ENCODE measurements around the gene SLC25A2.
"Not testable (repeated sequence)": the region's sequence is repeated elsewhere in the genome, so short reads cannot be mapped to it uniquely, and the experiment has no call there.

Gene SLC25A2

DNA sequence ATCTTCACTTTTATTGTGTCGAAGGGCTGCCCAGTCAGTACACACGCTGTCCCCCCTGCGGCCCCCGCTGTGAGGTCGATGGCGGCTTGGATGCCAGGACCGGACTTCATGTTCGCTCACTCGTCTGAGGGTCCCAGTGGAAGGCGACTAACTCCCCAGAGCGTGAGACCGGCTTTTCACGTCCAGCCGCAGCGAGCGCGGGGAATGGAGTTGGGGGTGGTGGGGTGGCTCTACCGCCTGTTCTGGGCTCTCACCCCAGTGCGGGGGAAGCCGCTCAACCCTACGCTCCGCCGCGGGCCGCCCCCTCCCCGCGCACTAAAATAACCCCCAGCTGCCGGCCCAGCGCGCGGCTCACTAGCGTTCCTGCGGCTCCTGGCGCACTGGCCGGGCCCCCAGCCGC lies at the start of gene SLC25A2:
Gene SLC25A2 (minus strand): TSS at position 294 of the 400 bp plus-strand sequence. CDS start 184 bp downstream, at position 110.
- no peaks in the 10 kb centered on the region for H3K27me3 ChIP-seq (replicated peaks; ENCODE audit: control insufficient read depth, insufficient read depth, low read length)
- peaks cover 70% of the 10 kb centered on the region for H3K9me3 ChIP-seq (ENCODE audit: control insufficient read depth, low read length)
- H3K9ac ChIP-seq (ENCODE audit: low read length), result no peak within 1 kb of the TSS
- no peak for DNase-seq (ENCODE audit: low read depth)
- H3K36me3 ChIP-seq (ENCODE audit: control insufficient read depth, insufficient read depth, low read length, severe bottlenecking), result no peaks in the 10 kb centered on the region
- H3K4me1 ChIP-seq (ENCODE audit: control insufficient read depth, insufficient read depth, low read length), result no peaks in the 10 kb centered on the region
- H3K4me3 ChIP-seq (ENCODE audit: low read length), result no peak within 1 kb of the TSS

DNA sequence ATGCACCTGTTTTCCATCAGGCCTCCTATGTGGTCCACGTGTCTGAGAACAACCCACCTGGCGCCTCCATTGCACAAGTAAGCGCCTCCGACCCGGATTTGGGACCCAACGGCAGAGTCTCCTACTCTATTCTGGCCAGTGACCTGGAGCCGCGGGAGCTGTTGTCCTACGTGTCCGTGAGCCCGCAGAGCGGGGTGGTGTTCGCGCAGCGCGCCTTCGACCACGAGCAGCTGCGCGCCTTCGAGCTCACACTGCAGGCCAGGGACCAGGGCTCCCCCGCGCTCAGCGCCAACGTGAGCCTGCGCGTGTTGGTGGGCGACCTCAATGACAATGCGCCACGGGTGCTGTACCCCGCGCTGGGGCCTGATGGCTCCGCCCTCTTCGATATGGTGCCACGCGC lies 47.7 kb upstream of the SLC25A2 start:
- Histone ChIP-seq H3K27me3 (replicated peaks; ENCODE audit: control insufficient read depth, insufficient read depth, low read length) (peaks cover 4% of the 10 kb centered on the region), H3K9ac (ENCODE audit: low read length) (no peak overlapping the region), H3K4me1 (ENCODE audit: control insufficient read depth, insufficient read depth, low read length) (no peaks in the 10 kb centered on the region), H3K4me3 (ENCODE audit: low read length) (no peak overlapping the region), H3K36me3 (ENCODE audit: control insufficient read depth, insufficient read depth, low read length, severe bottlenecking) (no peaks in the 10 kb centered on the region), H3K9me3 (ENCODE audit: control insufficient read depth, low read length) (peaks cover 37% of the 10 kb centered on the region)
- DNase-seq (ENCODE audit: low read depth), result no peak

DNA sequence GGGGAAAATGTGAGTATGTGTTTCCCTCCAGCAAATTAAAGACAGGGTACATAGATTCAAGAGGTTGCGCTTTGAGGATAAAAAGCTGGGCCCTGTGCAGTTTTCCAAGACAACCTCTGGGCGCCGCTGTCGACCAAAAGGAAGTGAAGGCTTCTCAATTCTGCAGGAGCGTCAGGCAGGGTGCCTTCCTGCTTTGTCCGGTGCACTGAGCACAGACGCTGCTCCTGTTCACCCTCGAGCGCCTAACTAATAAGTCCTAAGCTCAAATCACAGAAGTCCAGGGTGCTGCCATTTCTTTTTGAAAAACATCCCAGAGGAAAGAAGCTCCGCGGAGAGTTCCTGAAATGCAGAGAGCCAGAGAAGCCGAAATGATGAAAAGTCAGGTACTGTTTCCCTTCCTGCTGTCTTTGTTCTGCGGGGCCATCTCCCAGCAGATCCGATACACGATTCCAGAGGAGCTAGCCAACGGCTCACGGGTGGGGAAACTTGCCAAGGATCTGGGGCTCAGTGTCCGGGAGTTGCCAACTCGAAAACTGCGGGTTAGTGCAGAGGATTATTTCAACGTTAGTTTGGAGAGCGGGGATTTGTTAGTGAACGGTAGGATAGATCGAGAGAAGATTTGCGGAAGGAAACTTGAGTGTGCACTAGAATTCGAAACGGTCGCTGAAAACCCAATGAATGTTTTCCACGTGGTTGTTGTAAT lies 46.2 kb upstream of the SLC25A2 start, which contains the start of gene PCDHGB1:
Gene PCDHGB1 (plus strand): TSS at position 183 of the 703 bp plus-strand sequence. CDS start 162 bp downstream, at position 345.
- peak within 1 kb of the TSS; percentile 77 for H3K4me3 ChIP-seq (ENCODE audit: low read length)
- peaks cover 4% of the 10 kb centered on the region for H3K27me3 ChIP-seq (replicated peaks; ENCODE audit: control insufficient read depth, insufficient read depth, low read length)
- H3K9me3 ChIP-seq (ENCODE audit: control insufficient read depth, low read length), result peaks cover 29% of the 10 kb centered on the region
- no peak within 1 kb of the TSS for H3K9ac ChIP-seq (ENCODE audit: low read length)
- DNase-seq (ENCODE audit: low read depth), result peak; percentile 65
- H3K4me1 ChIP-seq (ENCODE audit: control insufficient read depth, insufficient read depth, low read length), result no peaks in the 10 kb centered on the region
- no peaks in the 10 kb centered on the region for H3K36me3 ChIP-seq (ENCODE audit: control insufficient read depth, insufficient read depth, low read length, severe bottlenecking)

DNA sequence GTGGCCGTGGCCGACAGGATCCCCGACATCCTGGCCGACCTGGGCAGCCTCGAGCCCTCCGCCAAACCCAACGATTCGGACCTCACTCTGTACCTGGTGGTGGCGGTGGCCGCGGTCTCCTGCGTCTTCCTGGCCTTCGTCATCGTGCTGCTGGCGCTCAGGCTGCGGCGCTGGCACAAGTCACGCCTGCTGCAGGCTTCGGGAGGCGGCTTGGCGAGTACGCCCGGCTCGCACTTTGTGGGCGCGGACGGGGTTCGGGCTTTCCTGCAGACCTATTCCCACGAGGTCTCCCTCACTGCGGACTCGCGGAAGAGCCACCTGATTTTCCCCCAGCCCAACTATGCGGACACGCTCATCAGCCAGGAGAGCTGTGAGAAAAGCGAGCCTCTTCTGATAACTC lies 42.2 kb upstream of the SLC25A2 start:
- peaks cover 40% of the 10 kb centered on the region for H3K9me3 ChIP-seq (ENCODE audit: control insufficient read depth, low read length)
- H3K4me1 ChIP-seq (ENCODE audit: control insufficient read depth, insufficient read depth, low read length); DNase-seq (ENCODE audit: low read depth): not testable (repeated sequence)

DNA sequence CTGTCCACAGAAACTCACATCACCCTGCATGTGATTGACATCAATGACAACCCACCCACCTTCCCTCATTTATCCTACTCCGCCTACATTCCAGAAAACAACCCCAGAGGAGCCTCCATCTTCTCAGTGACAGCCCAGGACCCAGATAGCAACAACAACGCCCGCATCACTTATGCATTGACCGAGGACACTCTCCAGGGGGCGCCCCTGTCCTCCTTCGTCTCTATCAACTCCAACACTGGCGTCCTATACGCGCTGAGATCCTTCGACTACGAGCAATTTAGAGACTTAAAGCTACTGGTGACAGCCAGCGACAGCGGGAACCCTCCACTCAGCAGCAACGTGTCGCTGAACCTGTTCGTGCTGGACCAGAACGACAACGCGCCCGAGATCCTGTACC lies 41.5 kb upstream of the SLC25A2 start:
- Histone ChIP-seq H3K4me3 (ENCODE audit: low read length) (no peak overlapping the region), H3K27me3 (replicated peaks; ENCODE audit: control insufficient read depth, insufficient read depth, low read length) (peaks cover 4% of the 10 kb centered on the region), H3K9ac (ENCODE audit: low read length) (no peak overlapping the region), H3K36me3 (ENCODE audit: control insufficient read depth, insufficient read depth, low read length, severe bottlenecking) (no peaks in the 10 kb centered on the region), H3K9me3 (ENCODE audit: control insufficient read depth, low read length) (peaks cover 34% of the 10 kb centered on the region), H3K4me1 (ENCODE audit: control insufficient read depth, insufficient read depth, low read length) (no peaks in the 10 kb centered on the region)
- DNase-seq (ENCODE audit: low read depth), result no peak

More for the DNA sequence above, 42.2 kb upstream of the SLC25A2 start:
- not testable (repeated sequence) for H3K4me3 ChIP-seq (ENCODE audit: low read length); H3K9ac ChIP-seq (ENCODE audit: low read length); H3K36me3 ChIP-seq (ENCODE audit: control insufficient read depth, insufficient read depth, low read length, severe bottlenecking); H3K27me3 ChIP-seq (replicated peaks; ENCODE audit: control insufficient read depth, insufficient read depth, low read length)

DNA sequence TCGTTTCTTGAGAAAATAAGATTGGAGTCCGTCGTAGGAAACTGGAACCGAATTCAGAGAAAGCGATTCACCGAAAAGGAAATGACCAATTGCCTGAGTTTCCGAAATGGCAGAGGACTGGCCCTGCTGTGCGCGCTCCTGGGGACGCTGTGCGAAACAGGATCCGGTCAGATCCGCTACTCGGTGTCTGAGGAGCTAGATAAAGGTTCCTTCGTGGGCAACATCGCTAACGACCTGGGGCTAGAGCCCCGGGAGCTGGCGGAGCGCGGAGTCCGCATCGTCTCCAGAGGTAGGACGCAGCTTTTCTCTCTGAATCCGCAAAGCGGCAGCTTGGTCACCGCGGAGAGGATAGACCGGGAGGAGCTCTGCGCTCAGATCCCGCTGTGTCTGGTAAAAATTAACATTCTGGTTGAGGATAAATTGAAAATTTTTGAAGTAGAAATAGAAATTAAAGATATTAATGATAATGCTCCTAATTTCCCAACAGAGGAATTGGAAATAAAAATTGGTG lies 40.2 kb upstream of the SLC25A2 start:
- Histone ChIP-seq H3K9ac (ENCODE audit: low read length) (peak overlapping the region; percentile 68), H3K27me3 (replicated peaks; ENCODE audit: control insufficient read depth, insufficient read depth, low read length) (peaks cover 15% of the 10 kb centered on the region), H3K36me3 (ENCODE audit: control insufficient read depth, insufficient read depth, low read length, severe bottlenecking) (no peaks in the 10 kb centered on the region), H3K4me1 (ENCODE audit: control insufficient read depth, insufficient read depth, low read length) (no peaks in the 10 kb centered on the region), H3K9me3 (ENCODE audit: control insufficient read depth, low read length) (peaks cover 42% of the 10 kb centered on the region), H3K4me3 (ENCODE audit: low read length) (peak overlapping the region; percentile 79)
- DNase-seq (ENCODE audit: low read depth), result no peak

DNA sequence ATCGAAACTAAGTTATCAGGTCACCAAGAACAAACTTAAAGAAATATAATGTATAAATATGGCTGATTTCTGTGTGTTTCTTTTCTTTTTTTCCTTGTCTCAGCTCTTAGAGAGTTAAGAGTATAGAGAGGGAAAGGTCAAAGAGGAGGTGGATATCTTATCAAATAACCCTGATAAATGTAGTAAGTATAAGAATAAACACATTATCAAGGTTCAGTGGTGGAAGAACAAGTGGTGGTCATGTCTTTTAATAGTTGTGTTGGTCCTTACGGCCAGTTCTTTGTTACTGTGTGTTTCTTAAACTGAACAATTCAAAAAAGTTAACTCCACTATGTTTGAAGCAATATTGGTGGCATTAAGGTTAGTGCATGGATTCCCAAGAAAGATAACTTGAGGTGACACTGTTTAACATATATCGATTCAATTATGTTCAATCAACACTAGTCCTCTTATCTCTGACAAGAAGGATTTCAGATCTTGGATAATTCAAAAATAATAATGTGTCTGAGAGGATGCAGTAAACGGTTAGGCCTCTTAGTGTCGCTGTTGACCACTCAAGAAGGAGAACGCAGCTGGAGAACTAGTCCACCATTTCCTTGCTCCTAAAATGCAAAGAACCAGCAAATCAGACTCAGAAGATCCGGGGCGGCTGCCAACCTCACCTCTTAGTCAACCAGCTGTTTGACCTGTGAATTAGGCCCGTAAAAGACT lies 39.5 kb upstream of the SLC25A2 start, which contains the start of gene PCDHGA3:
Gene PCDHGA3 (plus strand): TSS at position 588 of the 711 bp plus-strand sequence. CDS start 205 bp downstream, outside the sequence.
- H3K9ac ChIP-seq (ENCODE audit: low read length), result peak within 1 kb of the TSS; percentile 68
- H3K4me1 ChIP-seq (ENCODE audit: control insufficient read depth, insufficient read depth, low read length), result no peaks in the 10 kb centered on the region
- H3K9me3 ChIP-seq (ENCODE audit: control insufficient read depth, low read length), result peaks cover 48% of the 10 kb centered on the region
- no peaks in the 10 kb centered on the region for H3K36me3 ChIP-seq (ENCODE audit: control insufficient read depth, insufficient read depth, low read length, severe bottlenecking)
- H3K27me3 ChIP-seq (replicated peaks; ENCODE audit: control insufficient read depth, insufficient read depth, low read length), result peaks cover 15% of the 10 kb centered on the region
- peak within 1 kb of the TSS; percentile 79 for H3K4me3 ChIP-seq (ENCODE audit: low read length)
- peak; percentile 24 for DNase-seq (ENCODE audit: low read depth)

DNA sequence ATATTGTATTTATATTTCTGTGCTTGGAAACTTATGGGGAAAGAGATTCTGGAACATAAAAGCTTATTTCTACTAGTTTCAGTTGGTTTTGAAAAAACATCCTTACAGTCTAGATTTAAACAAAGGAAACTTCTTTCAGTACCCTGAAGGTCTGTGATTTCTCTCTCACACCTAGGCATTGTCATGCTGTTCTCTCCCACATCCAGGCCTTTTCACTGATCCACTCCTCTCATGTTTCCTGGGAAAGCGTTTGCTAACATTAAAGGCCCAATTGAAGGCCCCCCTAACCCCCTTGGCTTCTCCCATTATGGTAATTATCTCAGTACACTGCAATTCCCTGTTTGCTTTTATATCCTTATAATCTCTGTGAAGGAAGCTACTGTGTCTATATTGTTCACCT lies 38.9 kb upstream of the SLC25A2 start:
- H3K9ac ChIP-seq (ENCODE audit: low read length), result no peak overlapping the region
- H3K27me3 ChIP-seq (replicated peaks; ENCODE audit: control insufficient read depth, insufficient read depth, low read length), result peaks cover 15% of the 10 kb centered on the region
- no peak overlapping the region for H3K4me3 ChIP-seq (ENCODE audit: low read length)
- peaks cover 53% of the 10 kb centered on the region for H3K9me3 ChIP-seq (ENCODE audit: control insufficient read depth, low read length)
- no peak for DNase-seq (ENCODE audit: low read depth)
- no peaks in the 10 kb centered on the region for H3K36me3 ChIP-seq (ENCODE audit: control insufficient read depth, insufficient read depth, low read length, severe bottlenecking)
- H3K4me1 ChIP-seq (ENCODE audit: control insufficient read depth, insufficient read depth, low read length), result no peaks in the 10 kb centered on the region

DNA sequence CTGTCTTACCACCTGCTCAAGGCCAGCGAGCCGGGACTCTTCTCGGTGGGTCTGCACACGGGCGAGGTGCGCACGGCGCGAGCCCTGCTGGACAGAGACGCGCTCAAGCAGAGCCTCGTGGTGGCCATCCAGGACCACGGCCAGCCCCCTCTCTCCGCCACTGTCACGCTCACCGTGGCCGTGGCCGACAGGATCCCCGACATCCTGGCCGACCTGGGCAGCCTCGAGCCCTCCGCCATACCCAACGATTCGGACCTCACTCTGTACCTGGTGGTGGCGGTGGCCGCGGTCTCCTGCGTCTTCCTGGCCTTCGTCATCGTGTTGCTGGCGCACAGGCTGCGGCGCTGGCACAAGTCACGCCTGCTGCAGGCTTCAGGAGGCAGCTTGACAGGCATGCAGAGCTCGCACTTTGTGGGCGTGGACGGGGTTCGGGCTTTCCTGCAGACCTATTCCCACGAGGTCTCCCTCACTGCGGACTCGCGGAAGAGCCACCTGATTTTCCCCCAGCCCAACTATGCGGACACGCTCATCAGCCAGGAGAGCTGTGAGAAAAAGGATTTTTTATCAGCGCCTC lies 37.0 kb upstream of the SLC25A2 start:
- not testable (repeated sequence) for H3K36me3 ChIP-seq (ENCODE audit: control insufficient read depth, insufficient read depth, low read length, severe bottlenecking); DNase-seq (ENCODE audit: low read depth); H3K4me3 ChIP-seq (ENCODE audit: low read length); H3K9ac ChIP-seq (ENCODE audit: low read length); H3K4me1 ChIP-seq (ENCODE audit: control insufficient read depth, insufficient read depth, low read length)
- peaks cover 15% of the 10 kb centered on the region for H3K27me3 ChIP-seq (replicated peaks; ENCODE audit: control insufficient read depth, insufficient read depth, low read length)
- peaks cover 60% of the 10 kb centered on the region for H3K9me3 ChIP-seq (ENCODE audit: control insufficient read depth, low read length)

DNA sequence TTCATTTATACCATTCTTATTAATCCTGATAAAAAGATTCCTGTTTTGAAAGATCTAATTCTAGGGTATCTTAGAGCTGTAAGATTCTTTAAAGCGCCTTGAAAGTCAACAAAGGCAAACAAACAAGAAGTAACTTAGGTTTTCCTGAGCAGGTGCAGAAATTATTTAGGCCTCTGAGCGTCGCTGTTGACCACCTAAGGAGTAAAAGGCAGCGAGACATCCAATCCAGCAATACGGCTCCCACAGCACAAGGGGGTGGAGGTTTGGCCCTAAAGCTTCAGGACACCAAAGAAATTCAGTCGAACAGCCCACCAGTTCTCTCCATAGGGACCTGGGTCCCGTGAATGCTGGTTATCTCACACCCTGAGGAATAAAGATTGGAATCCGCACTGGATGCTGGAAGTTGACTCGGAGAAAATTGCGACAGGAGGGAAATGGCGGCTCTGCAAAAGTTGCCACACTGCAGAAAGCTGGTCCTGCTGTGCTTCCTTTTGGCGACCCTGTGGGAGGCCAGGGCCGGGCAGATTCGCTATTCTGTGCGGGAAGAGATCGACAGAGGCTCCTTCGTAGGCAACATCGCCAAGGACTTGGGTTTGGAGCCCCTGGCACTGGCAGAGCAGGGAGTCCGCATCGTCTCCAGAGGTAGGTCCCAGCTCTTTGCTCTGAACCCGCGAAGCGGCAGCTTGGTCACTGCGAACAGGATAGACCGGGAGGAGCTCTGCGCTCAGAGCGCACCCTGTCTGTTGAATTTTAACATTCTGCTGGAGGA lies 34.9 kb upstream of the SLC25A2 start, which contains the start of gene PCDHGA2:
Gene PCDHGA2 (plus strand): TSS at position 223 of the 769 bp plus-strand sequence.
- no peaks in the 10 kb centered on the region for H3K4me1 ChIP-seq (ENCODE audit: control insufficient read depth, insufficient read depth, low read length)
- peaks cover 15% of the 10 kb centered on the region for H3K27me3 ChIP-seq (replicated peaks; ENCODE audit: control insufficient read depth, insufficient read depth, low read length)
- H3K4me3 ChIP-seq (ENCODE audit: low read length), result peak within 1 kb of the TSS; percentile 79
- peak; percentile 29 for DNase-seq (ENCODE audit: low read depth)
- no peaks in the 10 kb centered on the region for H3K36me3 ChIP-seq (ENCODE audit: control insufficient read depth, insufficient read depth, low read length, severe bottlenecking)
- H3K9me3 ChIP-seq (ENCODE audit: control insufficient read depth, low read length), result peaks cover 41% of the 10 kb centered on the region
- H3K9ac ChIP-seq (ENCODE audit: low read length), result peak within 1 kb of the TSS; percentile 58

Data from adipocyte (in vitro differentiated cells).